ENCODE results near the gene PLGRKT. TPM values are rescaled to one million over a fixed set of nuclear protein-coding genes. Genes with fewer than 3 reads are reported as not detected.

Gene PLGRKT
- total RNA-seq, 1 experiment from 2014 or later, result 5.0 TPM

GRCh38 chr9:5440426-5440825 is 2.7 kb upstream of the PLGRKT start:
- POLR2A ChIA-PET, result no interaction called here
- Mint-ChIP-seq H3K4me1 (ENCODE audit: low read depth, unreplicated experiment) (no peaks in the 10 kb centered on the region), H3K9me3 (ENCODE audit: unreplicated experiment) (no peaks in the 10 kb centered on the region), H3K4me3 (ENCODE audit: unreplicated experiment) (no peak overlapping the region), H3K27ac (ENCODE audit: unreplicated experiment) (no peak overlapping the region), H3K27me3 (ENCODE audit: insufficient read depth, unreplicated experiment) (no peaks in the 10 kb centered on the region), H3K36me3 (ENCODE audit: insufficient read depth, unreplicated experiment) (peaks cover 1% of the 10 kb centered on the region)
- Histone ChIP-seq H3K36me3 (ENCODE audit: control insufficient read depth, insufficient read depth, low read length) (no peaks in the 10 kb centered on the region), H3K4me3 (ENCODE audit: low read depth, low read length) (no peak overlapping the region), H3K27me3 (replicated peaks; ENCODE audit: control insufficient read depth, insufficient read depth, low read length) (no peaks in the 10 kb centered on the region), H3K9me3 (no peaks in the 10 kb centered on the region), H3K4me1 (peaks cover 8% of the 10 kb centered on the region; the same call in 1 of the 2 replicates)
- intact Hi-C loops (cut with micrococcal nuclease; ENCODE audit: unreplicated experiment), result loop anchor here (5.0 to 10.0 kb wide), 2 partner anchors 176 to 453 kb away; partner anchors contain the start of gene JAK2
- CTCF ChIA-PET, result no interaction called here
- no peak for TF ChIP-seq CTCF (IDR thresholded peaks at IDR 0.05; ENCODE audit: insufficient read depth in 1 of 2, low read depth in 1 of 2, low read length in 1 of 2, severe bottlenecking in 1 of 2, unreplicated experiment in 1 of 2)
- no TSS peak for BruUV-seq (replicated peaks)
- no peak for DNase-seq

- DNase-seq, result no peak
- POLR2A ChIA-PET, result interaction anchor here (1.0 kb wide), 1 partner anchor 12 kb away, joined by 4 read pairs; the partner anchor contains the start of gene CD274
- no peaks in the 10 kb centered on the region for H3K9me3 Mint-ChIP-seq (ENCODE audit: unreplicated experiment)
- intact Hi-C loops (cut with micrococcal nuclease; ENCODE audit: unreplicated experiment), result loop anchor here (10.0 kb wide), 1 partner anchor 276 kb away; no protein-coding TSS in a partner anchor
- Histone ChIP-seq H3K27me3 (replicated peaks; ENCODE audit: control insufficient read depth, insufficient read depth, low read length) (no peaks in the 10 kb centered on the region), H3K4me1 (peaks cover 8% of the 10 kb centered on the region; the same call in 1 of the 2 replicates), H3K9me3 (no peaks in the 10 kb centered on the region), H3K36me3 (ENCODE audit: control insufficient read depth, insufficient read depth, low read length) (no peaks in the 10 kb centered on the region), H3K4me3 (ENCODE audit: low read depth, low read length) (peak overlapping the region; percentile 49)
- no peak for TF ChIP-seq CTCF (IDR thresholded peaks at IDR 0.05; ENCODE audit: insufficient read depth in 1 of 2, low read depth in 1 of 2, low read length in 1 of 2, severe bottlenecking in 1 of 2, unreplicated experiment in 1 of 2)
- peak overlapping the region; percentile 80 for H3K4me3 Mint-ChIP-seq (ENCODE audit: unreplicated experiment)
- H3K27ac Mint-ChIP-seq (ENCODE audit: unreplicated experiment), result peak overlapping the region; percentile 80
- CTCF ChIA-PET, result interaction anchor here (1.0 to 1.7 kb wide), 2 partner anchors 12 to 252 kb away, joined by 3 to 6 read pairs; partner anchors contain the start of gene CD274
- no peaks in the 10 kb centered on the region for H3K4me1 Mint-ChIP-seq (ENCODE audit: low read depth, unreplicated experiment)
- no peaks in the 10 kb centered on the region for H3K27me3 Mint-ChIP-seq (ENCODE audit: insufficient read depth, unreplicated experiment)
- BruUV-seq (replicated peaks), result TSS peak; percentile 88
- peaks cover 8% of the 10 kb centered on the region for H3K36me3 Mint-ChIP-seq (ENCODE audit: insufficient read depth, unreplicated experiment)
Measured at GRCh38 chr9:5438301-5439162, 807 bp upstream of the PLGRKT start.

DNA sequence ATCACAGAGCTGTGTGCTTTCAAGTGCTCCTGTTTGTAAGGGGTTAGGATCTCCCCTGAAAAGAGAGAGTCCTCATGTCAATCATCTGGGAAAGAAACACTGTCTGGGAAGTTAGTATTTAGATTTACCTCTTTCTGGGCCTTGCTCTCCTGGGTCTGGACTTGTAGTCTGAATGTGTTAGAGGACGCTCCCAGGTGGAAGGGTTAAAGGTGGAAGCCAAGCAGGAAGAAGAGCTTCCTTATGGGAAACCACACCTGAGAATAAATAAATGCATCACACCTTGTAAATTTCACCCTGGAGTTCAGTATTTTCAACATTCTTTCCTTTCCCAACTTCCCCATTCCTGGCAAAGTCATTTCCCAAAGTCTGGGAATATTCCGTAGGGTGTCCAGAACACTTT is 1.3 kb downstream of the PLGRKT start:
- BruUV-seq (replicated peaks), result no TSS peak
- TF ChIP-seq CTCF (IDR thresholded peaks at IDR 0.05; ENCODE audit: insufficient read depth in 1 of 2, low read depth in 1 of 2, low read length in 1 of 2, severe bottlenecking in 1 of 2, unreplicated experiment in 1 of 2), result no peak
- Mint-ChIP-seq H3K36me3 (ENCODE audit: insufficient read depth, unreplicated experiment) (peaks cover 8% of the 10 kb centered on the region), H3K4me3 (ENCODE audit: unreplicated experiment) (peak overlapping the region; percentile 80), H3K27ac (ENCODE audit: unreplicated experiment) (no peak overlapping the region), H3K4me1 (ENCODE audit: low read depth, unreplicated experiment) (no peaks in the 10 kb centered on the region), H3K27me3 (ENCODE audit: insufficient read depth, unreplicated experiment) (no peaks in the 10 kb centered on the region), H3K9me3 (ENCODE audit: unreplicated experiment) (no peaks in the 10 kb centered on the region)
- ChIA-PET POLR2A (no interaction called here), CTCF (no interaction called here)
- H3K4me1 ChIP-seq, result peaks cover 8% of the 10 kb centered on the region; the same call in 1 of the 2 replicates
- intact Hi-C loops (cut with micrococcal nuclease; ENCODE audit: unreplicated experiment), result loop anchor here (10.0 kb wide), 1 partner anchor 278 kb away; no protein-coding TSS in a partner anchor
- no peaks in the 10 kb centered on the region for H3K9me3 ChIP-seq
- no peak for DNase-seq
- no peaks in the 10 kb centered on the region for H3K27me3 ChIP-seq (replicated peaks; ENCODE audit: control insufficient read depth, insufficient read depth, low read length)
- no peaks in the 10 kb centered on the region for H3K36me3 ChIP-seq (ENCODE audit: control insufficient read depth, insufficient read depth, low read length)
- H3K4me3 ChIP-seq (ENCODE audit: low read depth, low read length), result no peak overlapping the region
